ENCODE measurements around the gene LRTM1. TPM values are rescaled to one million over a fixed set of nuclear protein-coding genes. Genes with fewer than 3 reads are reported as not detected.

LRTM1 gene
- not detected for total RNA-seq (2013)
- polyA plus RNA-seq (not detected), polyA minus RNA-seq (not detected in 2 replicates), total RNA-seq (0 to 0.35 (median 0) reads per million in 11 experiments)

GRCh38 chr3:54928046-54928770 is at the start of gene LRTM1:
Gene LRTM1, minus strand, starts transcription at chr3:54928059. Its CDS starts 148 bp downstream, at chr3:54927911.
- H3K27me3 ChIP-seq (ENCODE audit: control insufficient read depth in 2 of 2, insufficient read depth in 2 of 2, low read length in 2 of 2): no peaks in the 10 kb centered on the region
- intact Hi-C loops (cut with micrococcal nuclease): no loop called here
- H3K27ac ChIP-seq (ENCODE audit: low read depth in 1 of 2, low read length in 2 of 2): no peak within 1 kb of the TSS
- H3K36me3 ChIP-seq (replicated peaks in 1 of 2; ENCODE audit: control insufficient read depth in 1 of 2, insufficient read depth in 2 of 2, low read length in 2 of 2): no peaks in the 10 kb centered on the region
- 88% methylated on average over 12 of the region's 14 CpGs for WGBS (ENCODE audit: insufficient coverage)
- no peak within 1 kb of the TSS for H3K9ac ChIP-seq (ENCODE audit: insufficient read depth, low read length, poor library complexity, severe bottlenecking)
- no peak within 1 kb of the TSS for H3K4me3 Mint-ChIP-seq
- no peak within 1 kb of the TSS for H3K4me3 ChIP-seq (replicated peaks in 1 of 3; ENCODE audit: low read depth in 2 of 3, low read length in 3 of 3)
- H2AFZ ChIP-seq (ENCODE audit: insufficient read depth, low read depth, low read length, poor library complexity, severe bottlenecking): no peak within 1 kb of the TSS
- no peak for DNase-seq
- H3K4me1 Mint-ChIP-seq: no peaks in the 10 kb centered on the region
- TF ChIP-seq, protein P1, sequence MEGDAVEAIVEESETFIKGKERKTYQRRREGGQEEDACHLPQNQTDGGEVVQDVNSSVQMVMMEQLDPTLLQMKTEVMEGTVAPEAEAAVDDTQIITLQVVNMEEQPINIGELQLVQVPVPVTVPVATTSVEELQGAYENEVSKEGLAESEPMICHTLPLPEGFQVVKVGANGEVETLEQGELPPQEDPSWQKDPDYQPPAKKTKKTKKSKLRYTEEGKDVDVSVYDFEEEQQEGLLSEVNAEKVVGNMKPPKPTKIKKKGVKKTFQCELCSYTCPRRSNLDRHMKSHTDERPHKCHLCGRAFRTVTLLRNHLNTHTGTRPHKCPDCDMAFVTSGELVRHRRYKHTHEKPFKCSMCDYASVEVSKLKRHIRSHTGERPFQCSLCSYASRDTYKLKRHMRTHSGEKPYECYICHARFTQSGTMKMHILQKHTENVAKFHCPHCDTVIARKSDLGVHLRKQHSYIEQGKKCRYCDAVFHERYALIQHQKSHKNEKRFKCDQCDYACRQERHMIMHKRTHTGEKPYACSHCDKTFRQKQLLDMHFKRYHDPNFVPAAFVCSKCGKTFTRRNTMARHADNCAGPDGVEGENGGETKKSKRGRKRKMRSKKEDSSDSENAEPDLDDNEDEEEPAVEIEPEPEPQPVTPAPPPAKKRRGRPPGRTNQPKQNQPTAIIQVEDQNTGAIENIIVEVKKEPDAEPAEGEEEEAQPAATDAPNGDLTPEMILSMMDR (IDR thresholded peaks at IDR 0.05): no peak
- H3K9me3 ChIP-seq (replicated peaks in 1 of 2; ENCODE audit: control insufficient read depth in 1 of 2, insufficient read depth in 1 of 2, low read length in 2 of 2): no peaks in the 10 kb centered on the region
- H3K79me2 ChIP-seq (ENCODE audit: insufficient read depth, low read length): no peaks in the 10 kb centered on the region
- no peak within 1 kb of the TSS for H3K4me2 ChIP-seq (replicated peaks; ENCODE audit: extremely low read depth, low read length, poor library complexity, severe bottlenecking)
- H3K9me3 Mint-ChIP-seq: peaks cover 0 to 3% (median 0%) of the 10 kb centered on the region in 7 donors
- peaks cover 0 to 2% (median 2%) of the 10 kb centered on the region in 3 donors for H3K27me3 Mint-ChIP-seq (ENCODE audit: low read depth in 3 of 3)
- no peaks in the 10 kb centered on the region for H4K20me1 ChIP-seq (ENCODE audit: insufficient read depth, low read length)
- no peaks in the 10 kb centered on the region for H3K36me3 Mint-ChIP-seq
- H3K27ac Mint-ChIP-seq: no peak within 1 kb of the TSS
- no peaks in the 10 kb centered on the region for H3K4me1 ChIP-seq (ENCODE audit: control insufficient read depth in 1 of 2, insufficient read depth in 2 of 2, low read length in 2 of 2)

DNA sequence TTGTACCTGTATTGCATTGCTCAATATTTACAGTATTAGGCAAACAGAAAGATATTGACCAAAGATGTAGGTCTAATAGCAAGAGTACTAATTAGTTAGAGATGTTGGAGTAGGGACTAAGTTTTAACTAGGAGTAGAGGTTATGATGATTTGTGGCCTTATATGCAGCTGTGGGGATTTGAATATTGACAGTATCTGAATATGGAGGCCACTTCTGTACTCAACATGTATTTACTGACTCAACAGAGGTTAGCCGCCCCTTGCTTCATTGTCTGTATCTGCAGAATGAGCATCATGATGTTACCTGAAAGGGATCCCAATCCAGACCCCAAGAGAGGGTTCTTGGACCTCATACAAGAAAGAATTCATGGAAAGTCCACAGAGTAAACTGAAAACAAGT is 49.6 kb upstream of the LRTM1 start:
- no peak overlapping the region for H2AFZ ChIP-seq (ENCODE audit: insufficient read depth, low read depth, low read length, poor library complexity, severe bottlenecking)
- H3K4me2 ChIP-seq (replicated peaks; ENCODE audit: extremely low read depth, low read length, poor library complexity, severe bottlenecking): no peak overlapping the region
- Mint-ChIP-seq H3K4me1 (peaks cover 28% of the 10 kb centered on the region), H3K36me3 (peaks cover 51 to 63% of the 10 kb centered on the region in 2 donors), H3K27ac (no peak overlapping the region), H3K4me3 (no peak overlapping the region), H3K27me3 (ENCODE audit: low read depth in 3 of 3) (no peaks in the 10 kb centered on the region), H3K9me3 (peaks cover 0 to 2% (median 0%) of the 10 kb centered on the region in 7 donors)
- no peak overlapping the region for H3K4me3 ChIP-seq (replicated peaks in 1 of 3; ENCODE audit: low read depth in 2 of 3, low read length in 3 of 3)
- H3K27ac ChIP-seq (ENCODE audit: low read depth in 1 of 2, low read length in 2 of 2): no peak overlapping the region
- intact Hi-C loops (cut with micrococcal nuclease): no loop called here
- no peaks in the 10 kb centered on the region for H4K20me1 ChIP-seq (ENCODE audit: insufficient read depth, low read length)
- TF ChIP-seq, protein P1 (IDR thresholded peaks at IDR 0.05): no peak
- 100% methylated on average over 1 of the region's 1 CpG for WGBS (ENCODE audit: insufficient coverage)
- H3K79me2 ChIP-seq (ENCODE audit: insufficient read depth, low read length): peaks cover 64% of the 10 kb centered on the region
- DNase-seq: no peak
- H3K9ac ChIP-seq (ENCODE audit: insufficient read depth, low read length, poor library complexity, severe bottlenecking): no peak overlapping the region
- H3K36me3 ChIP-seq (replicated peaks in 1 of 2; ENCODE audit: control insufficient read depth in 1 of 2, insufficient read depth in 2 of 2, low read length in 2 of 2): peaks cover 21 to 49% of the 10 kb centered on the region in 2 donors
- H3K9me3 ChIP-seq (replicated peaks in 1 of 2; ENCODE audit: control insufficient read depth in 1 of 2, insufficient read depth in 1 of 2, low read length in 2 of 2): no peaks in the 10 kb centered on the region
- peaks cover 0 to 16% of the 10 kb centered on the region in 2 donors for H3K4me1 ChIP-seq (ENCODE audit: control insufficient read depth in 1 of 2, insufficient read depth in 2 of 2, low read length in 2 of 2)
- no peaks in the 10 kb centered on the region for H3K27me3 ChIP-seq (ENCODE audit: control insufficient read depth in 2 of 2, insufficient read depth in 2 of 2, low read length in 2 of 2)

Measured in CD14-positive monocyte (primary cell).